ENCODE results near the gene DOK5. TPM values are rescaled to one million over a fixed set of nuclear protein-coding genes. Genes with fewer than 3 reads are reported as not detected.

Gene DOK5
- total and polyA plus RNA-seq, 2 of the 4 experiments (the other 2 are of a cell fraction) = 2.8 to 3.9 TPM

DNA sequence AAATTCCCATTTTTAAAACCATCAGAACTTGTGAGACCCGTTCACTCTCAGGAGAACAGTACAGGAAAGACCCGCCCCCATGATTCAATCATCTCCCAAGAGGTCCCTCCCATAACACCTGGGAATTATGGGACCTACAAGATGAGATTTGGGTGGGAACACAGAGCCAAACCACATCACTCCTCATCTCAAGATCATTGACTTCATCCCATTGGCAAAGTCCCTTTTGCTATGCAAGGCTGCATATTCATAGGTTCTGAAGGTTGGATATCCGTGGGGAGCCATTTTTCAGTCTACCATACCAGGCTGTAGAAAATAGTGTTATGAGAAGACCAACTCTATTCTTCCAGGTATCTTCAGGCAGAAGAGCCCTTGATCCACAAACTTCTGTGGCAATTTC is 219.1 kb downstream of the DOK5 start:
- no peaks in the 10 kb centered on the region for H4K20me1 ChIP-seq (ENCODE audit: insufficient read depth, low read length)
- H2BK20ac ChIP-seq (ENCODE audit: low read depth, low read length) = no peak overlapping the region
- BruUV-seq (replicated peaks) = no TSS peak
- H3K4me3 ChIP-seq (ENCODE audit: insufficient read depth, low read depth, low read length) = no peak overlapping the region
- no peaks in the 10 kb centered on the region for H3K79me1 ChIP-seq (ENCODE audit: low read depth in 1 of 2, low read length in 2 of 2)
- no peak overlapping the region for H3K56ac ChIP-seq (ENCODE audit: extremely low read depth, insufficient read depth, low read length)
- H2AK5ac ChIP-seq (ENCODE audit: low read depth, low read length) = no peak overlapping the region
- no peak overlapping the region for H3K14ac ChIP-seq (replicated peaks; ENCODE audit: low read depth, low read length)
- no peak for TF ChIP-seq NFE2L2 (IDR thresholded peaks at IDR 0.05; ENCODE audit: low read depth, low read length)
- TF ChIP-seq MAFK (IDR thresholded peaks at IDR 0.05; ENCODE audit: low read depth, low read length) = no peak
- TF ChIP-seq RCOR1 (IDR thresholded peaks at IDR 0.05; ENCODE audit: insufficient replicate concordance, low read length) = no peak
- TF ChIP-seq RAD21 (IDR thresholded peaks at IDR 0.05; ENCODE audit: low read length) = no peak
- no peak for TF ChIP-seq FOS (IDR thresholded peaks at IDR 0.05; ENCODE audit: low read depth, low read length)
- no peak for TF ChIP-seq BHLHE40 (IDR thresholded peaks at IDR 0.05; ENCODE audit: low read depth, low read length)
- no peak for TF ChIP-seq SMC3 (IDR thresholded peaks at IDR 0.05; ENCODE audit: low read depth, low read length)
- no peak for TF ChIP-seq MAZ (IDR thresholded peaks at IDR 0.05; ENCODE audit: borderline replicate concordance, low read depth, low read length)
- TF ChIP-seq, protein P1, sequence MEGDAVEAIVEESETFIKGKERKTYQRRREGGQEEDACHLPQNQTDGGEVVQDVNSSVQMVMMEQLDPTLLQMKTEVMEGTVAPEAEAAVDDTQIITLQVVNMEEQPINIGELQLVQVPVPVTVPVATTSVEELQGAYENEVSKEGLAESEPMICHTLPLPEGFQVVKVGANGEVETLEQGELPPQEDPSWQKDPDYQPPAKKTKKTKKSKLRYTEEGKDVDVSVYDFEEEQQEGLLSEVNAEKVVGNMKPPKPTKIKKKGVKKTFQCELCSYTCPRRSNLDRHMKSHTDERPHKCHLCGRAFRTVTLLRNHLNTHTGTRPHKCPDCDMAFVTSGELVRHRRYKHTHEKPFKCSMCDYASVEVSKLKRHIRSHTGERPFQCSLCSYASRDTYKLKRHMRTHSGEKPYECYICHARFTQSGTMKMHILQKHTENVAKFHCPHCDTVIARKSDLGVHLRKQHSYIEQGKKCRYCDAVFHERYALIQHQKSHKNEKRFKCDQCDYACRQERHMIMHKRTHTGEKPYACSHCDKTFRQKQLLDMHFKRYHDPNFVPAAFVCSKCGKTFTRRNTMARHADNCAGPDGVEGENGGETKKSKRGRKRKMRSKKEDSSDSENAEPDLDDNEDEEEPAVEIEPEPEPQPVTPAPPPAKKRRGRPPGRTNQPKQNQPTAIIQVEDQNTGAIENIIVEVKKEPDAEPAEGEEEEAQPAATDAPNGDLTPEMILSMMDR (conservative IDR thresholded peaks at IDR 0.05; ENCODE audit: low read depth, low read length) = no peak
- TF ChIP-seq POLR2A (IDR thresholded peaks at IDR 0.05; ENCODE audit: low read depth, low read length) = no peak
- TF ChIP-seq RFX5 (IDR thresholded peaks at IDR 0.05; ENCODE audit: low read depth, low read length) = no peak
- no peak for TF ChIP-seq MXI1 (IDR thresholded peaks at IDR 0.05; ENCODE audit: borderline replicate concordance, low read depth, low read length)
- TF ChIP-seq, protein P2, sequence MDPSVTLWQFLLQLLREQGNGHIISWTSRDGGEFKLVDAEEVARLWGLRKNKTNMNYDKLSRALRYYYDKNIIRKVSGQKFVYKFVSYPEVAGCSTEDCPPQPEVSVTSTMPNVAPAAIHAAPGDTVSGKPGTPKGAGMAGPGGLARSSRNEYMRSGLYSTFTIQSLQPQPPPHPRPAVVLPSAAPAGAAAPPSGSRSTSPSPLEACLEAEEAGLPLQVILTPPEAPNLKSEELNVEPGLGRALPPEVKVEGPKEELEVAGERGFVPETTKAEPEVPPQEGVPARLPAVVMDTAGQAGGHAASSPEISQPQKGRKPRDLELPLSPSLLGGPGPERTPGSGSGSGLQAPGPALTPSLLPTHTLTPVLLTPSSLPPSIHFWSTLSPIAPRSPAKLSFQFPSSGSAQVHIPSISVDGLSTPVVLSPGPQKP (IDR thresholded peaks at IDR 0.05; ENCODE audit: borderline replicate concordance, low read depth, low read length) = no peak
- TF ChIP-seq, protein P3, sequence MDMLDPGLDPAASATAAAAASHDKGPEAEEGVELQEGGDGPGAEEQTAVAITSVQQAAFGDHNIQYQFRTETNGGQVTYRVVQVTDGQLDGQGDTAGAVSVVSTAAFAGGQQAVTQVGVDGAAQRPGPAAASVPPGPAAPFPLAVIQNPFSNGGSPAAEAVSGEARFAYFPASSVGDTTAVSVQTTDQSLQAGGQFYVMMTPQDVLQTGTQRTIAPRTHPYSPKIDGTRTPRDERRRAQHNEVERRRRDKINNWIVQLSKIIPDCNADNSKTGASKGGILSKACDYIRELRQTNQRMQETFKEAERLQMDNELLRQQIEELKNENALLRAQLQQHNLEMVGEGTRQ (IDR thresholded peaks at IDR 0.05; ENCODE audit: low read depth, low read length) = no peak
- no peak for TF ChIP-seq CHD1 (IDR thresholded peaks at IDR 0.05; ENCODE audit: low read depth, low read length)
- TF ChIP-seq CEBPB (IDR thresholded peaks at IDR 0.05; ENCODE audit: low read depth, low read length) = no peak
- dilution Hi-C loops (cut with HindIII; ENCODE audit: low sequenced_read_pairs, unreplicated experiment) = no loop called here
- DNase-seq = no peak
- H3K9me3 ChIP-seq (ENCODE audit: control insufficient read depth, insufficient read depth, low read length) = no peaks in the 10 kb centered on the region
- no peak overlapping the region for H2BK5ac ChIP-seq (ENCODE audit: low read depth, low read length, poor library complexity, severe bottlenecking)
- H3K27me3 ChIP-seq (ENCODE audit: control insufficient read depth, insufficient read depth, low read length) = no peaks in the 10 kb centered on the region
- intact Hi-C loops (cut with micrococcal nuclease) = no loop called here
- no peak overlapping the region for H3K18ac ChIP-seq (ENCODE audit: low read depth, low read length)
- no peaks in the 10 kb centered on the region for H3K9me1 ChIP-seq (ENCODE audit: insufficient read depth, low read length)
- no CpG with 5 or more reads among the region's 3 CpGs for WGBS, 2 experiments (ENCODE audit: extremely low coverage in 2 of 2, insufficient read length in 1 of 2)
- ATAC-seq (ENCODE audit: low read depth) = no peak
- H4K8ac ChIP-seq (ENCODE audit: low read depth in 2 of 2, low read length in 2 of 2) = no peak overlapping the region
- no peak overlapping the region for H3K4ac ChIP-seq (ENCODE audit: low read depth, low read length)
- no peak overlapping the region for H2BK120ac ChIP-seq (ENCODE audit: low read depth, low read length)
- no peak overlapping the region for H2AK9ac ChIP-seq (replicated peaks; ENCODE audit: low read depth, low read length, poor library complexity)
- H3K9ac ChIP-seq (ENCODE audit: low read depth, low read length) = no peak overlapping the region
- H3K36me3 ChIP-seq (ENCODE audit: control insufficient read depth, insufficient read depth, low read length) = no peaks in the 10 kb centered on the region
- in situ Hi-C loops (cut with MboI; ENCODE audit: low sequenced_read_pairs) = no loop called here
- H3K4me2 ChIP-seq (ENCODE audit: low read depth, low read length) = no peak overlapping the region
- ChIA-PET POLR2A (ENCODE audit: unreplicated experiment) (no interaction called here), CTCF (no interaction called here)
- H3K4me1 ChIP-seq (ENCODE audit: control insufficient read depth, insufficient read depth, low read length) = no peaks in the 10 kb centered on the region
- H3K27ac ChIP-seq (ENCODE audit: insufficient read depth, low read length) = no peak overlapping the region
- H4K5ac ChIP-seq (ENCODE audit: low read depth, low read length) = no peak overlapping the region
- no peak overlapping the region for H4K91ac ChIP-seq (ENCODE audit: insufficient read depth, low read depth, low read length)
- H2AFZ ChIP-seq (replicated peaks; ENCODE audit: low read length, poor library complexity) = no peak overlapping the region
- H2BK15ac ChIP-seq (ENCODE audit: low read depth, low read length) = no peak overlapping the region
- no peak overlapping the region for H3K23ac ChIP-seq (ENCODE audit: low read depth, low read length)
